Chondrocyte (in vitro differentiated cells): ENCODE results near the gene KCNC4. TPM values are rescaled to one million over a fixed set of nuclear protein-coding genes. Genes with fewer than 3 reads are reported as not detected.

Experiments used
- DNase-seq: peaks from one replicate; pipeline ENCODE4 v3.0.0; 2021; ENCODE audit warnings: mixed read lengths, low spot score
- H3K27ac Mint-ChIP-seq: one replicate; pipeline ENCODE4 v1.8.0; 2021; ENCODE audit warnings: mild to moderate bottlenecking, moderate library complexity, mixed read lengths; ENCODE audit not compliant: unreplicated experiment
- H3K27me3 Mint-ChIP-seq: 2 replicates; pipeline ENCODE4 v1.8.0; 2021; ENCODE audit warnings: low read depth, mixed read lengths
- H3K36me3 Mint-ChIP-seq: 2 replicates; pipeline ENCODE4 v1.8.0; 2021; ENCODE audit warnings: low read depth, mixed read lengths
- H3K4me1 Mint-ChIP-seq: 2 replicates; pipeline ENCODE4 v1.8.0; 2021; ENCODE audit warnings: low read depth, mild to moderate bottlenecking, mixed read lengths
- H3K4me3 Mint-ChIP-seq: one replicate; pipeline ENCODE4 v1.8.0; 2021; ENCODE audit warnings: mild to moderate bottlenecking, moderate library complexity, mixed read lengths; ENCODE audit not compliant: unreplicated experiment
- H3K9me3 Mint-ChIP-seq: 2 replicates; pipeline ENCODE4 v1.8.0; 2021; ENCODE audit warnings: low read depth, mixed read lengths
- total RNA-seq: library from RNA; stranded (reverse); gene quantifications from 3 replicates; pipeline ENCODE4 v1.2.1, GENCODE V29; 2021
- TF ChIP-seq, protein P1 (sequence below): fragments of 200-600 bp; sonication (generic); IDR thresholded peaks from 2 replicates; pipeline ENCODE4 v1.5.0; 2021; ENCODE audit warnings: antibody characterized with exemption, mild to moderate bottlenecking, moderate library complexity

The KCNC4 gene
- total RNA-seq, 1 donor from 2014 or later = 2.7 TPM

DNA sequence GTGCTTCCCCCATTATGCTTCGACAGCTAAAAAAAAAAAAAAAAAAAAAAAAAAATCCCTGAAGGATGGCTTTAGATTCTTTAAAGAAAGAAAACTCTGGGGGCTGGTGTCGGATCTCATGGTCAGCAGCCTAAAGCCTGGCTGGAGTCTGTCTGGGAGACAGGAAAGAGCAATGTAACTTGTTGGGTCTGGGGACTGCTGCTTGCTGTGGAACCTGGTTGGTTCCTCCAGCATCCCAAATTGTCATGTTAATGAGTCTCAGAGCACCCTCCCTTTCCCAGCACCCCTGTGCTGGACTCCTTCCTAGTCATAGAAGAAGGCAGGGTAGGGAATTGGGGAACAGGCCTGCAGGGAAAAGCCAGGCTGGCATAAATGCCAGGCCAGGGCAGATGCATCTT, 3.0 kb downstream of the KCNC4 start:
- Mint-ChIP-seq H3K36me3 (no peaks in the 10 kb centered on the region), H3K27me3 (peaks cover 14% of the 10 kb centered on the region), H3K9me3 (no peaks in the 10 kb centered on the region), H3K27ac (no peak overlapping the region), H3K4me3 (no peak overlapping the region), H3K4me1 (peaks cover 17% of the 10 kb centered on the region)
- DNase-seq = no peak
- TF ChIP-seq, protein P1, sequence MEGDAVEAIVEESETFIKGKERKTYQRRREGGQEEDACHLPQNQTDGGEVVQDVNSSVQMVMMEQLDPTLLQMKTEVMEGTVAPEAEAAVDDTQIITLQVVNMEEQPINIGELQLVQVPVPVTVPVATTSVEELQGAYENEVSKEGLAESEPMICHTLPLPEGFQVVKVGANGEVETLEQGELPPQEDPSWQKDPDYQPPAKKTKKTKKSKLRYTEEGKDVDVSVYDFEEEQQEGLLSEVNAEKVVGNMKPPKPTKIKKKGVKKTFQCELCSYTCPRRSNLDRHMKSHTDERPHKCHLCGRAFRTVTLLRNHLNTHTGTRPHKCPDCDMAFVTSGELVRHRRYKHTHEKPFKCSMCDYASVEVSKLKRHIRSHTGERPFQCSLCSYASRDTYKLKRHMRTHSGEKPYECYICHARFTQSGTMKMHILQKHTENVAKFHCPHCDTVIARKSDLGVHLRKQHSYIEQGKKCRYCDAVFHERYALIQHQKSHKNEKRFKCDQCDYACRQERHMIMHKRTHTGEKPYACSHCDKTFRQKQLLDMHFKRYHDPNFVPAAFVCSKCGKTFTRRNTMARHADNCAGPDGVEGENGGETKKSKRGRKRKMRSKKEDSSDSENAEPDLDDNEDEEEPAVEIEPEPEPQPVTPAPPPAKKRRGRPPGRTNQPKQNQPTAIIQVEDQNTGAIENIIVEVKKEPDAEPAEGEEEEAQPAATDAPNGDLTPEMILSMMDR = no peak

DNA sequence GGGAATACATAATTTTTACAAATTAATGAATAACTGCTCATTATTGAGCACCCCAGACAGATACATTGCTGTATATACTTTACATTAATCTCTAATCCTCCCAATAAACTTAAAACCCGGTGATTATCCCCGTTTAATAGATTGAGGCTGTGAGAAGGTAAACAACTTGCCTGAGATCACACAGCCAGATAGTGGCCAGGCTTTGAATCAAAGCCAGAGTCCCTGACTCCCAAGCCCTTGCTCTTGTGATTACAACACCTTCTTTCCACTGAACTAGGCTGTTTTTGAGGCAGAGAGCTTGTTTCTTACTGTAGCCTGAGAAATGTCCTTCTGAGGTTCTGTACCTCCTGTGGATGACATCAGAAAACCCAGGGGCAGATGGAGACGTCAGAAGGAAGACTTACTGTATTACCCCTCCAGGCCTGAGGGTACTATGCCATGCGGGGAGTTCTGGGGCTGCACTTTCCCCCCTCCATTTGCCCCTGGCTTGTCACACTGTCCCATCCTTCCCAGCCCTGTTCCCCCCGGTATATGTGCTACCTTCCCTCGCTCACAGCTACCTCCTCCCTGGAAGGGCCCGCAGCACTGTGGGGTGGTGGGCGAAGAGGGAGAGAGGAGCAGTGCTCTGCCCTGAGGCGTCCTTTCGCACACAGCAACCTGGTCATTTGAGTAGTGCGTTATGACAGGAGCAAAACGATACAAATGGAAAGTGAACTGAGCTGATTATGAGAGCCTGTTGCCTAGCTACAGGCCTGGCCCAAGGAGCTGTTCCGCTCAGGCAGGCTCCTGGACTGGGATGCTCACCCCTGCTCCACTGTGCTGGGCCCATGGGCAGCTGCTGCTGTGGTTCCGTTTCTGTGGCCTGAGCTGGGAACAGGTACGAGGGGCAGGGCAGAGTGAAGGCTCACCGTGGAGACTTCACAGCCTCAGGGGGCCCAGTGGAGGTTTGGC, 4.6 kb downstream of the KCNC4 start:
- TF ChIP-seq, protein P1 = no peak

DNA sequence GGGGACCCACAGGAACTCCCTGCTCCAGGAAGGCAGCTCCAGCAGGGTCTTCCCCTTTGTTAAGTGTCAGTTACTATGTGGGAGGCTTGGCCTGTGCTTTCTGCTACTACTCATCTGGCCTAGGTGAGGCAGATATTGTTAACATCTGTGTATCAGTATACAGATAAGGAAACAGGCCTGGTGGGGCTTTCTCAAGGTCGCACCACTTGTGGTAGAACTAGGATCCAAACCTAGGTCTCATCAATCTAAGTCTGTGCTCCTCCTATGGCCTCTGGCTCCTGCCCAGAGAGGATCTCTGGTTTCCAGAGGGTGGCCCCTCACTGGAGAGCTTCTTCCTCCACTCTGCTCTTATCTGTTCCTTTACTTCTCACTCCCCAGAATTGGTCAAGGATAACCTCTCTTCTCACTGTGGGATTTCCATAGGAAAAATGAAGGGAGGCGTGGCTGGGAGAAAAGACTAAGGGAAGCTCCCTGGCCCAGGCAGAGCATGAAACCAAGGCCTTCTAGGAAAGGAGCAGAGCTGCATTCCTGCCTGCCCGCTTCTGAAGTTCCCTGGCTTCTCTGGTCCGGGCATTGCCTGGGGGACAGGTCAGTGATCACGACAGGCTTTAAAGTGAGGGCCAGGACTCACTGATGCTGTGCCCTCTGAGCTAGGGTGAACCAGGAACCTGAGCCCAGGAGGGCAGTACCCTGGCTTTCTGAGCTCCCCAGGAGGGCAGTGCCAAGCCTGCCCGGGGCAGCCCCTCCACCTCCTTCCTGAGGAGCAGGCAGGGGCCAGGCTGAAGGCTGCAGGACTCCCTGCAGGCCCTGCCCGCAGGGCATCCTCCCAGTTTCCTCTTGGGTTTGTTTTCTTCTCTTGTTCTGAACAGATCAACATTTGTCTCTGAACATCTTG, 5.8 kb downstream of the KCNC4 start:
- Mint-ChIP-seq H3K4me1 (peaks cover 9% of the 10 kb centered on the region), H3K27ac (no peak overlapping the region), H3K27me3 (peaks cover 11% of the 10 kb centered on the region), H3K9me3 (no peaks in the 10 kb centered on the region), H3K36me3 (no peaks in the 10 kb centered on the region), H3K4me3 (no peak overlapping the region)
- DNase-seq = no peak
- TF ChIP-seq, protein P1 = no peak

More for the DNA sequence above, 4.6 kb downstream of the KCNC4 start:
- Mint-ChIP-seq H3K27me3 (peaks cover 12% of the 10 kb centered on the region), H3K4me3 (no peak overlapping the region), H3K36me3 (no peaks in the 10 kb centered on the region), H3K9me3 (no peaks in the 10 kb centered on the region), H3K4me1 (peaks cover 10% of the 10 kb centered on the region), H3K27ac (no peak overlapping the region)
- DNase-seq = no peak

DNA sequence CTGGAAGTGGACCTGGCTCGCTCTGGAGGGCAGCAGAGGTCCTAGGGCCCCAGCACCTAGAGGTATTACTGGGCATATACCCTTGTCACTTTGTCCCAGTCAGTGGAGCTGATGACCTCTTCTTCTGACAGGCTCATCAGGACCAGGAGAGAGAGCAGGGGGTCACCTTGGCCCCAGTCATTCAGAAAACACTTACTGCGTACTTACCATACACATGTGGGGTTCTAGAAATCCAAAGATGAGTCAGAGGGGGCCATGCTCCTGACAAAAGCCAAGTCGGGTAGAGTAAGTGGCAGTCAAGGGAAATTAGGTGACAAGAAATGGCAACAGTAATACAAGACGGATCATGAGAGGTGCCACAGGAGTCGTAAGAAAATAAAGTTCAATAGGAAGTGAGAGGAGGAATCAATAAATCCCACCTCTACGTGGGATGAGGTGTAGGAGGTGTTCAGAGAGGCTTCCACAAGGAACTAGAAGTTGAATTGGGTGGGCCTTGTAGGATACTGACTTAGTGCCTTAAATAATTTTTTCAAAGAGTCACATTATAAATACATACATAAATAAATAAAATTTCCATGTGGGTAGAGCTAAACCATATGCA, 6.8 kb downstream of the KCNC4 start:
- DNase-seq = no peak
- Mint-ChIP-seq H3K27ac (no peak overlapping the region), H3K4me3 (no peak overlapping the region), H3K36me3 (no peaks in the 10 kb centered on the region), H3K9me3 (no peaks in the 10 kb centered on the region), H3K4me1 (peaks cover 4% of the 10 kb centered on the region), H3K27me3 (peaks cover 13% of the 10 kb centered on the region)
- TF ChIP-seq, protein P1 = no peak

DNA sequence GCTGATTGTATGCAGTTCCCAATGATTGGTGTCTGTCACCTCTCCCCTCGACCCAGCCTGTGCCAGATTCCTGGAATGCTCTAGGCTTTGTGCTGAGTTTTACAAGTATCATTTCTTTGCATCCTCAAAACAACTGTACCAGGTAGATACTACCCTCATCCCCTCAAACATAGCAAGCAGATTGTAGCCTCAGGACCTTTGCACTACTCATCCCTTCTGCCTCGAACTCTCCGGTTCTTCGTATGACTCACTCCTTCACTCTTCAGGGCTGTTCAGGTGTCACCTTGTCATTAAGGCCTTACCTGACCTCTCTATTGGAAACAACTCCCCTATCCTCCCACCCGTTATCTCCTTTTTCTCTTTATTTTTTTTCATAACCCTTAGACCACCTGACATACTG, 8.0 kb downstream of the KCNC4 start:
- Mint-ChIP-seq H3K9me3 (no peaks in the 10 kb centered on the region), H3K4me1 (no peaks in the 10 kb centered on the region), H3K27ac (no peak overlapping the region), H3K4me3 (no peak overlapping the region), H3K36me3 (no peaks in the 10 kb centered on the region), H3K27me3 (peaks cover 8% of the 10 kb centered on the region)
- TF ChIP-seq, protein P1 = no peak
- DNase-seq = no peak
